ENCODE results near the gene MPEG1. TPM values are rescaled to one million over a fixed set of nuclear protein-coding genes. Genes with fewer than 3 reads are reported as not detected.

MPEG1 gene
- polyA plus RNA-seq, 1 experiment: not detected

GRCh38 chr11:59172345-59173079 is 40.2 kb downstream of the MPEG1 start:
- TF ChIP-seq CTCF (IDR thresholded peaks at IDR 0.05; ENCODE audit: low read depth, low read length): no peak
- ChIA-PET POLR2A (interaction anchor here (0.9 to 1.6 kb wide), 5 partner anchors 15 to 49 kb away, joined by 3 to 8 read pairs (median 3); no protein-coding TSS in a partner anchor), CTCF (interaction anchor here (0.6 to 8.6 kb wide), 33 partner anchors 8 to 618 kb away, joined by 3 to 151 read pairs (median 6); partner anchors contain the start of genes MPEG1, OR5A1 and OR5A2)
- Histone ChIP-seq H3K4me3 (ENCODE audit: low read depth, low read length) (peak overlapping the region; percentile 71), H3K27me3 (ENCODE audit: control insufficient read depth, insufficient read depth, low read length) (peaks cover 3% of the 10 kb centered on the region), H3K27ac (ENCODE audit: low read depth, low read length) (no peak overlapping the region), H3K9me3 (ENCODE audit: control insufficient read depth, insufficient read depth, low read length) (no peaks in the 10 kb centered on the region)
- DNase-seq (ENCODE audit: low read depth, low spot score): no peak

- no peaks in the 10 kb centered on the region for H3K9me3 ChIP-seq (ENCODE audit: control insufficient read depth, insufficient read depth, low read length)
- H3K27ac ChIP-seq (ENCODE audit: low read depth, low read length): no peak within 1 kb of the TSS
- peak; percentile 76 for DNase-seq (ENCODE audit: low read depth, low spot score)
- ChIA-PET POLR2A (interaction anchor here (0.6 to 1.6 kb wide), 8 partner anchors 16 to 384 kb away, joined by 3 to 8 read pairs (median 4); partner anchors contain the start of gene FAM111A), CTCF (interaction anchor here (0.6 to 8.6 kb wide), 46 partner anchors 8 to 1364 kb away, joined by 3 to 151 read pairs (median 5); partner anchors contain the start of genes MPEG1, OR5A1, OR5A2 and PATL1)
- H3K27me3 ChIP-seq (ENCODE audit: control insufficient read depth, insufficient read depth, low read length): peaks cover 3% of the 10 kb centered on the region
- TF ChIP-seq CTCF (IDR thresholded peaks at IDR 0.05; ENCODE audit: low read depth, low read length): peak; percentile 79
- peak within 1 kb of the TSS; percentile 71 for H3K4me3 ChIP-seq (ENCODE audit: low read depth, low read length)
Observed at GRCh38 chr11:59171508-59172322, 41.0 kb downstream of the MPEG1 start, which contains the start of gene DTX4. TSS of gene DTX4 (plus strand) at chr11:59172132. CDS start at chr11:59172596, 464 bp downstream.

GRCh38 chr11:59164028-59164427 is 48.7 kb downstream of the MPEG1 start:
- CTCF ChIA-PET: interaction anchor here (0.6 to 1.1 kb wide), 5 partner anchors 8 to 266 kb away, joined by 3 to 9 read pairs (median 4); partner anchors contain the start of gene DTX4
- no peak for DNase-seq (ENCODE audit: low read depth, low spot score)
- POLR2A ChIA-PET: no interaction called here
- TF ChIP-seq CTCF (IDR thresholded peaks at IDR 0.05; ENCODE audit: low read depth, low read length): no peak
- H3K4me3 ChIP-seq (ENCODE audit: low read depth, low read length): no peak overlapping the region
- H3K27me3 ChIP-seq (ENCODE audit: control insufficient read depth, insufficient read depth, low read length): peaks cover 8% of the 10 kb centered on the region
- H3K27ac ChIP-seq (ENCODE audit: low read depth, low read length): no peak overlapping the region
- no peaks in the 10 kb centered on the region for H3K9me3 ChIP-seq (ENCODE audit: control insufficient read depth, insufficient read depth, low read length)

Small RNA genes lying within 50 kb of the gene (small RNA-seq; reads per million reads assigned to genes)
- not detected for gene RN7SL42P (ENCODE audit: insufficient read length, low read depth)

Other genes starting within 250 kb of the MPEG1 start
- gene GLYATL1B, start 126.6 kb downstream of the MPEG1 start, polyA plus RNA-seq (2011; rRNA removed): not detected in 2 replicates
- 1.6 and 2.7 TPM in 2 replicates for gene FAM111B, start 105.7 kb downstream of the MPEG1 start, polyA plus RNA-seq (2011; rRNA removed)
- gene FAM111A, start 70.1 kb downstream of the MPEG1 start, polyA plus RNA-seq (2011; rRNA removed): 20.6 and 23.1 TPM in 2 replicates
- gene DTX4, start 40.8 kb downstream of the MPEG1 start, polyA plus RNA-seq (2011; rRNA removed): 1.4 and 2.2 TPM in 2 replicates
- not detected in 2 replicates for gene OR5AN1, start 146.0 kb upstream of the MPEG1 start, polyA plus RNA-seq (2011; rRNA removed)
- not detected in 2 replicates for gene OR5A2, start 213.5 kb upstream of the MPEG1 start, polyA plus RNA-seq (2011; rRNA removed)
- gene OR5A1, start 223.5 kb upstream of the MPEG1 start, polyA plus RNA-seq (2011; rRNA removed): not detected in 2 replicates
- gene OR4D6, start 244.0 kb upstream of the MPEG1 start, polyA plus RNA-seq (2011; rRNA removed): not detected in 2 replicates